Mucosa of stomach (tissue), 1 donor: ENCODE data around the gene HTR6.

Experiments used
- H3K27me3 ChIP-seq: one replicate; pipeline ENCODE4 v1.7.0; 2013; ENCODE audit warnings: mild to moderate bottlenecking, low read length; ENCODE audit not compliant: control insufficient read depth, insufficient read depth
- H3K36me3 ChIP-seq: one replicate; pipeline ENCODE4 v1.7.0; 2013; ENCODE audit warnings: low read length; ENCODE audit not compliant: control insufficient read depth, insufficient read depth
- H3K4me1 ChIP-seq: one replicate; pipeline ENCODE4 v1.7.0; 2013; ENCODE audit warnings: mild to moderate bottlenecking, low read length; ENCODE audit not compliant: control insufficient read depth, insufficient read depth
- H3K4me3 ChIP-seq: one replicate; pipeline ENCODE4 v1.7.0; 2013; ENCODE audit warnings: low read length
- H3K9ac ChIP-seq: one replicate; pipeline ENCODE4 v1.7.0; 2013; ENCODE audit warnings: mild to moderate bottlenecking, low read length, moderate library complexity
- H3K9me3 ChIP-seq: one replicate; pipeline ENCODE4 v1.7.0; 2013; ENCODE audit warnings: mild to moderate bottlenecking, low read length, moderate library complexity; ENCODE audit not compliant: control insufficient read depth
- donor health status: Pancreatic carcinoma.

The HTR6 gene

GRCh38 chr1:19717467-19717866 lies 52.8 kb downstream of the HTR6 start:
- Histone ChIP-seq H3K36me3 (peaks cover 4% of the 10 kb centered on the region), H3K27me3 (no peaks in the 10 kb centered on the region), H3K9ac (no peak overlapping the region)

GRCh38 chr1:19720174-19720573 lies 55.5 kb downstream of the HTR6 start:
- H3K9ac ChIP-seq = no peak overlapping the region
- H3K36me3 ChIP-seq = peaks cover 4% of the 10 kb centered on the region
- no peak overlapping the region for H3K4me3 ChIP-seq

More at GRCh38 chr1:19717467-19717866, 52.8 kb downstream of the HTR6 start:
- Histone ChIP-seq H3K4me3 (no peak overlapping the region), H3K4me1 (no peaks in the 10 kb centered on the region), H3K9me3 (no peaks in the 10 kb centered on the region)

GRCh38 chr1:19720973-19721372 lies 56.3 kb downstream of the HTR6 start:
- no peak overlapping the region for H3K4me3 ChIP-seq
- H3K4me1 ChIP-seq = no peaks in the 10 kb centered on the region
- no peak overlapping the region for H3K9ac ChIP-seq
- peaks cover 4% of the 10 kb centered on the region for H3K36me3 ChIP-seq
- H3K27me3 ChIP-seq = no peaks in the 10 kb centered on the region
- no peaks in the 10 kb centered on the region for H3K9me3 ChIP-seq

More at GRCh38 chr1:19720174-19720573, 55.5 kb downstream of the HTR6 start:
- no peaks in the 10 kb centered on the region for H3K4me1 ChIP-seq
- H3K9me3 ChIP-seq = no peaks in the 10 kb centered on the region
- H3K27me3 ChIP-seq = no peaks in the 10 kb centered on the region

GRCh38 chr1:19723874-19724273 lies 59.2 kb downstream of the HTR6 start:
- H3K4me1 ChIP-seq = no peaks in the 10 kb centered on the region
- no peaks in the 10 kb centered on the region for H3K27me3 ChIP-seq
- H3K4me3 ChIP-seq = no peak overlapping the region
- H3K36me3 ChIP-seq = peaks cover 4% of the 10 kb centered on the region
- H3K9ac ChIP-seq = no peak overlapping the region
- H3K9me3 ChIP-seq = no peaks in the 10 kb centered on the region

- Histone ChIP-seq H3K27me3 (no peaks in the 10 kb centered on the region), H3K36me3 (peaks cover 11% of the 10 kb centered on the region), H3K4me1 (no peaks in the 10 kb centered on the region), H3K4me3 (no peak overlapping the region), H3K9me3 (peaks cover 3% of the 10 kb centered on the region), H3K9ac (no peak overlapping the region)
These were observed 60.9 kb downstream of the HTR6 start for GRCh38 chr1:19725606-19726005.

GRCh38 chr1:19728413-19729145 lies 63.9 kb downstream of the HTR6 start:
- Histone ChIP-seq H3K36me3 (peaks cover 7% of the 10 kb centered on the region), H3K4me3 (no peak overlapping the region), H3K9ac (no peak overlapping the region), H3K27me3 (no peaks in the 10 kb centered on the region), H3K4me1 (no peaks in the 10 kb centered on the region), H3K9me3 (peaks cover 3% of the 10 kb centered on the region)

- H3K9ac ChIP-seq = no peak overlapping the region
- H3K36me3 ChIP-seq = peaks cover 7% of the 10 kb centered on the region
- no peak overlapping the region for H3K4me3 ChIP-seq
- H3K4me1 ChIP-seq = no peaks in the 10 kb centered on the region
- H3K9me3 ChIP-seq = peaks cover 3% of the 10 kb centered on the region
- no peaks in the 10 kb centered on the region for H3K27me3 ChIP-seq
These were observed 65.6 kb downstream of the HTR6 start for GRCh38 chr1:19730232-19730631.
